Muscle layer of duodenum (tissue), 2 donors: ENCODE results near the gene GPD1.

Source experiments
- H3K27ac ChIP-seq: one replicate; pipeline ENCODE4 v1.7.0; 2013; ENCODE audit warnings: mild to moderate bottlenecking, low read length
- H3K27me3 ChIP-seq: one replicate; pipeline ENCODE4 v1.7.0; 2013; ENCODE audit warnings: low read depth, mild to moderate bottlenecking, control low read depth, low read length
- H3K36me3 ChIP-seq, 2 donors: one replicate each; pipeline ENCODE4 v1.7.0; 2013; ENCODE audit warnings: low read length in 2 of 2, control low read depth in 1 of 2, mild to moderate bottlenecking in 1 of 2; ENCODE audit not compliant: insufficient read depth in 2 of 2, control insufficient read depth in 1 of 2
- H3K4me1 ChIP-seq, 2 donors: one replicate each; pipeline ENCODE4 v1.7.0; 2013; ENCODE audit warnings: low read length in 2 of 2, mild to moderate bottlenecking in 2 of 2, control low read depth in 1 of 2, moderate library complexity in 1 of 2; ENCODE audit not compliant: insufficient read depth in 2 of 2, control insufficient read depth in 1 of 2
- H3K4me3 ChIP-seq, 2 donors: one replicate each; pipeline ENCODE4 v1.7.0; 2013; ENCODE audit warnings: low read length in 2 of 2, low read depth in 1 of 2, mild to moderate bottlenecking in 1 of 2
- H3K9me3 ChIP-seq, 2 donors: one replicate each; pipeline ENCODE4 v1.7.0; 2013; ENCODE audit warnings: low read length in 2 of 2, control low read depth in 1 of 2, mild to moderate bottlenecking in 1 of 2; ENCODE audit not compliant: control insufficient read depth in 1 of 2
- donor health status: healthy.

Gene GPD1

GRCh38 chr12:50103767-50104321, at the start of gene GPD1:
Gene GPD1, plus strand, starts transcription at chr12:50104008. Its CDS starts 43 bp downstream, at chr12:50104051.
- Histone ChIP-seq H3K4me1 (peaks cover 5 to 10% of the 10 kb centered on the region in 2 donors), H3K27ac (peak within 1 kb of the TSS; percentile 72), H3K27me3 (no peaks in the 10 kb centered on the region), H3K36me3 (peaks cover 12 to 17% of the 10 kb centered on the region in 2 donors), H3K4me3 (peak within 1 kb of the TSS in 1 of 2 donors; percentile 60), H3K9me3 (no peaks in the 10 kb centered on the region)

GRCh38 chr12:50055831-50056638, 47.8 kb upstream of the GPD1 start:
- no peak overlapping the region for H3K27ac ChIP-seq
- peak overlapping the region in 1 of 2 donors; percentile 15 for H3K4me3 ChIP-seq
- peaks cover 11% of the 10 kb centered on the region for H3K27me3 ChIP-seq
- peaks cover 10 to 28% of the 10 kb centered on the region in 2 donors for H3K4me1 ChIP-seq
- H3K36me3 ChIP-seq, result no peaks in the 10 kb centered on the region
- H3K9me3 ChIP-seq, result no peaks in the 10 kb centered on the region

GRCh38 chr12:50056639-50056976, 47.2 kb upstream of the GPD1 start:
- peaks cover 11% of the 10 kb centered on the region for H3K27me3 ChIP-seq
- H3K9me3 ChIP-seq, result no peaks in the 10 kb centered on the region
- no peaks in the 10 kb centered on the region for H3K36me3 ChIP-seq
- H3K4me3 ChIP-seq, result peak overlapping the region; percentile 64 to 81
- no peak overlapping the region for H3K27ac ChIP-seq
- peaks cover 10 to 32% of the 10 kb centered on the region in 2 donors for H3K4me1 ChIP-seq

- H3K4me3 ChIP-seq, result peak within 1 kb of the TSS; percentile 64 to 81
- H3K27me3 ChIP-seq, result peaks cover 11% of the 10 kb centered on the region
- H3K9me3 ChIP-seq, result no peaks in the 10 kb centered on the region
- H3K36me3 ChIP-seq, result no peaks in the 10 kb centered on the region
- no peak within 1 kb of the TSS for H3K27ac ChIP-seq
- H3K4me1 ChIP-seq, result peaks cover 10 to 32% of the 10 kb centered on the region in 2 donors
These were observed 46.6 kb upstream of the GPD1 start, which contains the start of gene ASIC1 for GRCh38 chr12:50057000-50057841. Gene ASIC1, plus strand, starts transcription at chr12:50057596. Its CDS starts 1,171 bp downstream, at chr12:50058767.

- Histone ChIP-seq H3K4me1 (peaks cover 10 to 32% of the 10 kb centered on the region in 2 donors), H3K27me3 (peaks cover 11% of the 10 kb centered on the region), H3K4me3 (peak overlapping the region in 1 of 2 donors; percentile 81), H3K27ac (no peak overlapping the region), H3K36me3 (no peaks in the 10 kb centered on the region), H3K9me3 (no peaks in the 10 kb centered on the region)
These were observed 45.7 kb upstream of the GPD1 start for GRCh38 chr12:50057896-50058670.

- Histone ChIP-seq H3K4me3 (no peak overlapping the region), H3K9me3 (no peaks in the 10 kb centered on the region), H3K36me3 (no peaks in the 10 kb centered on the region), H3K4me1 (peaks cover 10 to 32% of the 10 kb centered on the region in 2 donors), H3K27me3 (peaks cover 11% of the 10 kb centered on the region), H3K27ac (no peak overlapping the region)
These were observed 45.0 kb upstream of the GPD1 start for GRCh38 chr12:50058743-50059312.

- Histone ChIP-seq H3K9me3 (no peaks in the 10 kb centered on the region), H3K4me3 (no peak overlapping the region), H3K27ac (no peak overlapping the region)
These were observed 44.2 kb upstream of the GPD1 start for GRCh38 chr12:50059440-50060119.

GRCh38 chr12:50060120-50060468, 43.7 kb upstream of the GPD1 start:
- Histone ChIP-seq H3K4me1 (peaks cover 10 to 32% of the 10 kb centered on the region in 2 donors), H3K36me3 (no peaks in the 10 kb centered on the region), H3K4me3 (no peak overlapping the region), H3K9me3 (no peaks in the 10 kb centered on the region), H3K27ac (no peak overlapping the region), H3K27me3 (peaks cover 11% of the 10 kb centered on the region)

More at GRCh38 chr12:50059440-50060119, 44.2 kb upstream of the GPD1 start:
- Histone ChIP-seq H3K27me3 (peaks cover 11% of the 10 kb centered on the region), H3K36me3 (no peaks in the 10 kb centered on the region), H3K4me1 (peaks cover 10 to 32% of the 10 kb centered on the region in 2 donors)

GRCh38 chr12:50061171-50061570, 42.6 kb upstream of the GPD1 start:
- no peak overlapping the region for H3K27ac ChIP-seq
- no peak overlapping the region for H3K4me3 ChIP-seq
- H3K4me1 ChIP-seq, result peaks cover 6 to 30% of the 10 kb centered on the region in 2 donors
- H3K27me3 ChIP-seq, result peaks cover 11% of the 10 kb centered on the region
- no peaks in the 10 kb centered on the region for H3K9me3 ChIP-seq
- H3K36me3 ChIP-seq, result no peaks in the 10 kb centered on the region
